NCI-H82 treated with DMSO at 0.1 percent for 48 hours (cell line): Measurements from ENCODE around the gene ZNF518B.

Experiments used
- DNase-seq: peaks from one replicate; lab custom pipeline; 2025; ENCODE audit not compliant: unreplicated experiment; lab: John Stamatoyannopoulos, UW

The ZNF518B gene

GRCh38 chr4:10457255-10457801 lies at the start of gene ZNF518B:
ZNF518B (minus strand) TSS chr4:10457426; CDS start chr4:10446328, 11,098 bp downstream.
- DNase-seq, result peak; percentile 8

- no peak for DNase-seq
Observed at GRCh38 chr4:10506077-10506476, 48.9 kb upstream of the ZNF518B start.

GRCh38 chr4:10504570-10505179 lies 47.4 kb upstream of the ZNF518B start:
- no peak for DNase-seq

- no peak for DNase-seq
Observed at GRCh38 chr4:10502717-10503116, 45.5 kb upstream of the ZNF518B start.

GRCh38 chr4:10500776-10501175 lies 43.5 kb upstream of the ZNF518B start:
- DNase-seq, result no peak

GRCh38 chr4:10496200-10496599 lies 39.0 kb upstream of the ZNF518B start:
- DNase-seq, result no peak

- no peak for DNase-seq
Observed at GRCh38 chr4:10495651-10496050, 38.4 kb upstream of the ZNF518B start.

GRCh38 chr4:10492464-10492863 lies 35.2 kb upstream of the ZNF518B start:
- DNase-seq, result no peak

- DNase-seq, result no peak
Observed at GRCh38 chr4:10491401-10491800, 34.2 kb upstream of the ZNF518B start.

GRCh38 chr4:10490996-10491395 lies 33.8 kb upstream of the ZNF518B start:
- no peak for DNase-seq

- no peak for DNase-seq
Observed at GRCh38 chr4:10482913-10483312, 25.7 kb upstream of the ZNF518B start.

GRCh38 chr4:10480616-10481015 lies 23.4 kb upstream of the ZNF518B start:
- no peak for DNase-seq

- no peak for DNase-seq
Observed at GRCh38 chr4:10478621-10479020, 21.4 kb upstream of the ZNF518B start.

- DNase-seq, result no peak
Observed at GRCh38 chr4:10470505-10470904, 13.3 kb upstream of the ZNF518B start.

- no peak for DNase-seq
Observed at GRCh38 chr4:10466161-10466560, 8.9 kb upstream of the ZNF518B start.

- no peak for DNase-seq
Observed at GRCh38 chr4:10462876-10463275, 5.7 kb upstream of the ZNF518B start.

- no peak for DNase-seq
Observed at GRCh38 chr4:10461850-10462400, 4.7 kb upstream of the ZNF518B start.

- peak; percentile 27 for DNase-seq
Observed at GRCh38 chr4:10461091-10461849, 4.0 kb upstream of the ZNF518B start.

- no peak for DNase-seq
Observed at GRCh38 chr4:10460313-10461047, 3.3 kb upstream of the ZNF518B start.

- DNase-seq, result no peak
Observed at GRCh38 chr4:10459305-10459704, 2.1 kb upstream of the ZNF518B start.

GRCh38 chr4:10458177-10458576 lies 951 bp upstream of the ZNF518B start:
- no peak for DNase-seq
